HG03520 (cell line): ENCODE measurements around the gene GAK.
A peak's percentile ranks its signal among the peaks of the same experiment; 100 is the strongest.
"Not testable (repeated sequence)": the region's sequence is repeated elsewhere in the genome, so short reads cannot be mapped to it uniquely, and the experiment has no call there.

Experiments used
- ATAC-seq: cut with Tn5 transposase; IDR thresholded peaks from one replicate; pipeline ENCODE4 v1.9.1; 2021; ENCODE audit warnings: mild to moderate bottlenecking, moderate library complexity; ENCODE audit not compliant: unreplicated experiment

GAK gene

GRCh38 chr4:953574-953915, 21.4 kb upstream of the GAK start:
- ATAC-seq = no peak

GRCh38 chr4:952881-953573, 20.9 kb upstream of the GAK start:
- no peak for ATAC-seq

GRCh38 chr4:951594-952468, 19.7 kb upstream of the GAK start:
- no peak for ATAC-seq

- ATAC-seq = no peak
Observed at GRCh38 chr4:951186-951585, 19.1 kb upstream of the GAK start.

- ATAC-seq = no peak
Observed at GRCh38 chr4:950136-951020, 18.3 kb upstream of the GAK start.

- ATAC-seq = no peak
Observed at GRCh38 chr4:949656-950055, 17.5 kb upstream of the GAK start.

GRCh38 chr4:948936-949300, 16.8 kb upstream of the GAK start:
- ATAC-seq = no peak

- ATAC-seq = no peak
Observed at GRCh38 chr4:948101-948935, 16.2 kb upstream of the GAK start.

- no peak for ATAC-seq
Observed at GRCh38 chr4:947491-947971, 15.4 kb upstream of the GAK start.

GRCh38 chr4:946517-947471, 14.7 kb upstream of the GAK start:
- no peak for ATAC-seq

GRCh38 chr4:946103-946450, 14.0 kb upstream of the GAK start:
- ATAC-seq = no peak

GRCh38 chr4:945274-946102, 13.4 kb upstream of the GAK start:
- ATAC-seq = no peak

- ATAC-seq = not testable (repeated sequence)
Observed at GRCh38 chr4:939508-939907, 7.4 kb upstream of the GAK start.

- ATAC-seq = peak; percentile 1
Observed at GRCh38 chr4:932713-933070, 576 bp upstream of the GAK start.

GRCh38 chr4:931194-931959, 739 bp downstream of the GAK start:
- peak; percentile 2 for ATAC-seq

- no peak for ATAC-seq
Observed at GRCh38 chr4:930827-931193, 1.3 kb downstream of the GAK start.

GRCh38 chr4:930028-930551, 2.0 kb downstream of the GAK start:
- ATAC-seq = no peak
